HEK293 (cell line): ENCODE results near the gene MTA1.

Source experiments
- CTCF ChIA-PET: fragments of 350-600 bp; formaldehyde crosslinking; extraction: SDS; loops from one replicate; lab custom pipeline; 2021; ENCODE audit warnings: antibody characterized with exemption; lab: Yijun Ruan, JAX
- POLR2A ChIA-PET: fragments of 300-600 bp; formaldehyde crosslinking; extraction: SDS; loops from one replicate; lab custom pipeline; 2020; ENCODE audit warnings: antibody characterized with exemption, inconsistent platforms; lab: Yijun Ruan, JAX
- H3K27ac ChIP-seq: fragments of 200-500 bp; sonication (Bioruptor generic); 2 replicates; pipeline ENCODE4 v1.5.1; 2014; ENCODE audit warnings: low read depth, low read length, control low read depth, inconsistent platforms; ENCODE audit errors: extremely low read depth
- H3K36me3 ChIP-seq, 2 experiments: fragments of 200-500 bp in 1 of 2; sonication (Bioruptor generic) in 1 of 2; 1 replicate in 1 of 2; 2 replicates in 1 of 2; pipeline ENCODE4 v1.5.1; 2014 to 2017; ENCODE audit warnings: inconsistent platforms in 2 of 2, low read length in 2 of 2; ENCODE audit not compliant: control insufficient read depth in 2 of 2, insufficient read depth in 1 of 2
- H3K4me1 ChIP-seq: fragments of 200-500 bp; sonication (Bioruptor generic); 2 replicates; pipeline ENCODE4 v1.5.1; 2014; ENCODE audit warnings: mild to moderate bottlenecking, low read length, inconsistent platforms; ENCODE audit not compliant: control insufficient read depth, insufficient read depth
- H3K4me3 ChIP-seq: 2 replicates; pipeline ENCODE4 v1.5.1; 2011; ENCODE audit warnings: low read depth, mild to moderate bottlenecking, control low read depth, low read length, moderate library complexity
- H3K9me3 ChIP-seq: fragments of 200-500 bp; sonication (Bioruptor generic); 2 replicates; pipeline ENCODE4 v1.5.1; 2014; ENCODE audit warnings: low read depth, low read length, inconsistent platforms; ENCODE audit not compliant: control insufficient read depth, insufficient read depth
- EGR2 ChIP-seq: fragments of 450-650 bp; formaldehyde crosslinking; IDR thresholded peaks from 2 replicates; pipeline ENCODE4 v1.5.1; 2016; ENCODE audit warnings: low read depth, missing biosample characterization, missing genetic modification characterization
- GLI4 ChIP-seq: fragments of 450-650 bp; formaldehyde crosslinking; IDR thresholded peaks from 2 replicates; pipeline ENCODE4 v1.5.1; 2016; ENCODE audit warnings: missing biosample characterization, missing genetic modification characterization
- GLIS1 ChIP-seq: fragments of 450-650 bp; formaldehyde crosslinking; IDR thresholded peaks from 2 replicates; pipeline ENCODE4 v1.5.1; 2016; ENCODE audit warnings: missing biosample characterization, missing genetic modification characterization
- GLIS2 ChIP-seq: fragments of 450-650 bp; formaldehyde crosslinking; IDR thresholded peaks from 2 replicates; pipeline ENCODE4 v1.5.1; 2016; ENCODE audit warnings: missing biosample characterization, missing genetic modification characterization
- KLF8 ChIP-seq: fragments of 450-650 bp; formaldehyde crosslinking; IDR thresholded peaks from 2 replicates; pipeline ENCODE4 v1.5.1; 2016; ENCODE audit warnings: missing biosample characterization, missing genetic modification characterization
- SCRT1 ChIP-seq: fragments of 450-650 bp; formaldehyde crosslinking; IDR thresholded peaks from 2 replicates; pipeline ENCODE4 v1.5.1; 2016; ENCODE audit warnings: missing biosample characterization, missing genetic modification characterization, borderline replicate concordance
- ZBTB7A ChIP-seq: fragments of 450-650 bp; formaldehyde crosslinking; IDR thresholded peaks from 2 replicates; pipeline ENCODE4 v1.5.1; 2016; ENCODE audit warnings: low read depth, missing biosample characterization, missing genetic modification characterization
- ZEB2 ChIP-seq: fragments of 450-650 bp; formaldehyde crosslinking; IDR thresholded peaks from 2 replicates; pipeline ENCODE4 v1.5.1; 2016; ENCODE audit warnings: missing biosample characterization, missing genetic modification characterization
- ZFHX2 ChIP-seq: fragments of 450-650 bp; formaldehyde crosslinking; conservative IDR thresholded peaks from 2 replicates; pipeline ENCODE4 v1.5.1; 2016; ENCODE audit warnings: missing biosample characterization, missing genetic modification characterization
- ZFP37 ChIP-seq: fragments of 450-650 bp; formaldehyde crosslinking; IDR thresholded peaks from 2 replicates; pipeline ENCODE4 v1.5.1; 2016; ENCODE audit warnings: missing biosample characterization, missing genetic modification characterization
- ZIC2 ChIP-seq: fragments of 450-650 bp; formaldehyde crosslinking; IDR thresholded peaks from 2 replicates; pipeline ENCODE4 v1.5.1; 2016; ENCODE audit warnings: missing biosample characterization, missing genetic modification characterization
- ZNF146 ChIP-seq: fragments of 450-650 bp; formaldehyde crosslinking; IDR thresholded peaks from 2 replicates; pipeline ENCODE4 v1.5.1; 2016; ENCODE audit warnings: missing biosample characterization, missing genetic modification characterization
- ZNF223 ChIP-seq: fragments of 450-650 bp; formaldehyde crosslinking; IDR thresholded peaks from 2 replicates; pipeline ENCODE4 v1.5.1; 2016; ENCODE audit warnings: missing biosample characterization, missing genetic modification characterization
- ZNF302 ChIP-seq: fragments of 450-650 bp; formaldehyde crosslinking; IDR thresholded peaks from 2 replicates; pipeline ENCODE4 v1.5.1; 2016; ENCODE audit warnings: missing biosample characterization, missing genetic modification characterization, low read depth
- ZNF510 ChIP-seq: fragments of 450-650 bp; formaldehyde crosslinking; IDR thresholded peaks from 2 replicates; pipeline ENCODE4 v1.5.1; 2018; ENCODE audit warnings: mild to moderate bottlenecking, missing genetic modification characterization, missing biosample characterization; ENCODE audit not compliant: insufficient replicate concordance
- ZNF521 ChIP-seq: fragments of 450-650 bp; formaldehyde crosslinking; IDR thresholded peaks from 2 replicates; pipeline ENCODE4 v1.5.1; 2017; ENCODE audit warnings: missing biosample characterization, mild to moderate bottlenecking, missing genetic modification characterization
- ZNF560 ChIP-seq: fragments of 450-650 bp; formaldehyde crosslinking; IDR thresholded peaks from 2 replicates; pipeline ENCODE4 v1.5.1; 2017; ENCODE audit warnings: missing biosample characterization, missing genetic modification characterization, borderline replicate concordance
- ZNF776 ChIP-seq: fragments of 450-650 bp; formaldehyde crosslinking; IDR thresholded peaks from 2 replicates; pipeline ENCODE4 v1.5.0; 2017; ENCODE audit warnings: missing biosample characterization, missing genetic modification characterization, borderline replicate concordance
- ZSCAN16 ChIP-seq: fragments of 450-650 bp; formaldehyde crosslinking; IDR thresholded peaks from 2 replicates; pipeline ENCODE4 v1.5.1; 2016; ENCODE audit warnings: missing biosample characterization, missing genetic modification characterization
- TF ChIP-seq, protein P1 (sequence below): fragments of 450-650 bp; formaldehyde crosslinking; IDR thresholded peaks from 2 replicates; pipeline ENCODE4 v1.5.1; 2016; ENCODE audit warnings: missing biosample characterization, missing genetic modification characterization
- TF ChIP-seq, protein P2 (sequence below): fragments of 450-650 bp; formaldehyde crosslinking; IDR thresholded peaks from 2 replicates; pipeline ENCODE4 v1.5.1; 2016; ENCODE audit warnings: missing biosample characterization, missing genetic modification characterization, borderline replicate concordance
- TF ChIP-seq, protein P3 (sequence below): fragments of 450-650 bp; formaldehyde crosslinking; IDR thresholded peaks from 2 replicates; pipeline ENCODE4 v1.5.1; 2016; ENCODE audit warnings: missing biosample characterization, missing genetic modification characterization

The MTA1 gene

DNA sequence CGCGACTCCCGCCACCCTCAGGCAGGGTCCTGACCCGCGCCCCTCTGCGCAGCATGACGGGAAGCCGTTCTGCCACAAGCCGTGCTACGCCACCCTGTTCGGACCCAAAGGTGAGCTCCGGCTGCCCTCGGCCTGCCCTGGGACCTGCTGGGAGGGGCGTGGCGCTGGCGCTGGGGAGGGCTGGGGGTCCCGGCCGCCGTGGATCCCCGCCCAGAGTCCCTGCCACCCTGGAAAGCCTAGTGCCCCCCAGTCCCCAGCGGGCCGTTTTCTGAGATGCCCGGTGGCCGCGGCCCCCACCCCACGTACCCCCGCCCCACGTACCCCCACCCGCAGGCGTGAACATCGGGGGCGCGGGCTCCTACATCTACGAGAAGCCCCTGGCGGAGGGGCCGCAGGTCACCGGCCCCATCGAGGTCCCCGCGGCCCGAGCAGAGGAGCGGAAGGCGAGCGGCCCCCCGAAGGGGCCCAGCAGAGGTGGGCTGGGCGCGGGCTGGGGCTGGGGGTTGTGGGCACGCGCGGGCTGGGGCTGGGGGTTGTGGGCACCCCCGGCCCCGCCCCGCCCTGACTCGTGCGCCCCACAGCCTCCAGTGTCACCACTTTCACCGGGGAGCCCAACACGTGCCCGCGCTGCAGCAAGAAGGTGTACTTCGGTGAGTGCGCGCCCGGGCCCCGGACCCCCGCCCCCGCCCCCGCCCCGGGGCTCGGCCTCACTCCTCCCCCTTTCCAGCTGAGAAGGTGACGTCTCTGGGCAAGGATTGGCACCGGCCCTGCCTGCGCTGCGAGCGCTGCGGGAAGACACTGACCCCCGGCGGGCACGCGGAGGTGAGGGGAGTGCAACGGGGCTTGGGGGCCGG is 59.0 kb downstream of the MTA1 start:
- ChIA-PET POLR2A (interaction anchor here (1.0 kb wide), 1 partner anchor 14 kb away, joined by 3 read pairs; no protein-coding TSS in a partner anchor), CTCF (interaction anchor here (1.2 kb wide), 1 partner anchor 12 kb away, joined by 3 read pairs; no protein-coding TSS in a partner anchor)
- Histone ChIP-seq H3K4me1 (peaks cover 7% of the 10 kb centered on the region), H3K9me3 (no peaks in the 10 kb centered on the region), H3K4me3 (no peak overlapping the region), H3K27ac (no peak overlapping the region), H3K36me3 (no peaks in the 10 kb centered on the region)
- TF ChIP-seq ZNF223, result no peak
- TF ChIP-seq ZSCAN16, result no peak
- no peak for TF ChIP-seq ZNF146
- no peak for TF ChIP-seq KLF8 (tag by site-specific recombination)
- no peak for TF ChIP-seq ZEB2 (tag by site-specific recombination)
- TF ChIP-seq, protein P1, sequence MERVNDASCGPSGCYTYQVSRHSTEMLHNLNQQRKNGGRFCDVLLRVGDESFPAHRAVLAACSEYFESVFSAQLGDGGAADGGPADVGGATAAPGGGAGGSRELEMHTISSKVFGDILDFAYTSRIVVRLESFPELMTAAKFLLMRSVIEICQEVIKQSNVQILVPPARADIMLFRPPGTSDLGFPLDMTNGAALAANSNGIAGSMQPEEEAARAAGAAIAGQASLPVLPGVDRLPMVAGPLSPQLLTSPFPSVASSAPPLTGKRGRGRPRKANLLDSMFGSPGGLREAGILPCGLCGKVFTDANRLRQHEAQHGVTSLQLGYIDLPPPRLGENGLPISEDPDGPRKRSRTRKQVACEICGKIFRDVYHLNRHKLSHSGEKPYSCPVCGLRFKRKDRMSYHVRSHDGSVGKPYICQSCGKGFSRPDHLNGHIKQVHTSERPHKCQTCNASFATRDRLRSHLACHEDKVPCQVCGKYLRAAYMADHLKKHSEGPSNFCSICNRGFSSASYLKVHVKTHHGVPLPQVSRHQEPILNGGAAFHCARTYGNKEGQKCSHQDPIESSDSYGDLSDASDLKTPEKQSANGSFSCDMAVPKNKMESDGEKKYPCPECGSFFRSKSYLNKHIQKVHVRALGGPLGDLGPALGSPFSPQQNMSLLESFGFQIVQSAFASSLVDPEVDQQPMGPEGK, result peak; percentile 7; the same call in 1 of the 2 replicates

DNA sequence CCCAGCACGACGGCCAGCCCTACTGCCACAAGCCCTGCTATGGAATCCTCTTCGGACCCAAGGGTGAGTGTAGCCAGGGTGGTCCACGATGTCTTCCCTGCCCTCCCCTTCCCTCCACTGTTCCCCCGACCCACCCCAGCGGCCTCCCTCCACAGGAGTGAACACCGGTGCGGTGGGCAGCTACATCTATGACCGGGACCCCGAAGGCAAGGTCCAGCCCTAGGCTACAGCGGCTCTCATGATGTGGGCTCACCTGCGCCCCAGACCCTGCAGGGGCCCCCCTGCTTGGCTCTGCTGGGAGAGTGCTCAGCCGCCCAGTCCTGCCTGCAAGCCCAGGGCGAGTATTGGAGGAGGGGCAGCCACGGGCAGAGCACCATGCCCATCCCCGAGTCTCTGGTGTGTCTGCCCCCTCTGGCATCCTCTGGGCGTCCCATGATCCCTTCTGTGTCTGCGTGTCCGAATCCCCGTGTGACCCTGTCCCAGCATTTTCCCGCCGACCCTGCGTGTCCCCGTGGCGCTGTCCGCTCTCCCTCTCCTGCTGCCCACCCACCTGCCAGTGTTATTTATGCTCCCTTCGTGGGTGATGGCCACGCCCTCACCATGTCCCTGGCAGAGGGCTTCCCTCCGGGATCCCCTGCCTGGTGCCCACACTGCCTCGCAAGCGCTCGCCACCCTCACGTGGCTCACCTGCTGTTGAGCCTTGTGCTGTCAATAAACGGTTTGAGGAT is 60.0 kb downstream of the MTA1 start:
- H3K9me3 ChIP-seq, result no peaks in the 10 kb centered on the region
- H3K27ac ChIP-seq, result no peak overlapping the region
- CTCF ChIA-PET, result interaction anchor here (1.0 to 2.9 kb wide), 2 partner anchors 10 to 52 kb away, joined by 4 to 31 read pairs; no protein-coding TSS in a partner anchor
- peaks cover 5% of the 10 kb centered on the region for H3K4me1 ChIP-seq
- H3K4me3 ChIP-seq, result no peak overlapping the region
- POLR2A ChIA-PET, result interaction anchor here (1.3 kb wide), 1 partner anchor 8 kb away, joined by 5 read pairs; no protein-coding TSS in a partner anchor
- H3K36me3 ChIP-seq, result no peaks in the 10 kb centered on the region
- TF ChIP-seq ZFHX2, result peak; percentile 86
- TF ChIP-seq, protein P2, sequence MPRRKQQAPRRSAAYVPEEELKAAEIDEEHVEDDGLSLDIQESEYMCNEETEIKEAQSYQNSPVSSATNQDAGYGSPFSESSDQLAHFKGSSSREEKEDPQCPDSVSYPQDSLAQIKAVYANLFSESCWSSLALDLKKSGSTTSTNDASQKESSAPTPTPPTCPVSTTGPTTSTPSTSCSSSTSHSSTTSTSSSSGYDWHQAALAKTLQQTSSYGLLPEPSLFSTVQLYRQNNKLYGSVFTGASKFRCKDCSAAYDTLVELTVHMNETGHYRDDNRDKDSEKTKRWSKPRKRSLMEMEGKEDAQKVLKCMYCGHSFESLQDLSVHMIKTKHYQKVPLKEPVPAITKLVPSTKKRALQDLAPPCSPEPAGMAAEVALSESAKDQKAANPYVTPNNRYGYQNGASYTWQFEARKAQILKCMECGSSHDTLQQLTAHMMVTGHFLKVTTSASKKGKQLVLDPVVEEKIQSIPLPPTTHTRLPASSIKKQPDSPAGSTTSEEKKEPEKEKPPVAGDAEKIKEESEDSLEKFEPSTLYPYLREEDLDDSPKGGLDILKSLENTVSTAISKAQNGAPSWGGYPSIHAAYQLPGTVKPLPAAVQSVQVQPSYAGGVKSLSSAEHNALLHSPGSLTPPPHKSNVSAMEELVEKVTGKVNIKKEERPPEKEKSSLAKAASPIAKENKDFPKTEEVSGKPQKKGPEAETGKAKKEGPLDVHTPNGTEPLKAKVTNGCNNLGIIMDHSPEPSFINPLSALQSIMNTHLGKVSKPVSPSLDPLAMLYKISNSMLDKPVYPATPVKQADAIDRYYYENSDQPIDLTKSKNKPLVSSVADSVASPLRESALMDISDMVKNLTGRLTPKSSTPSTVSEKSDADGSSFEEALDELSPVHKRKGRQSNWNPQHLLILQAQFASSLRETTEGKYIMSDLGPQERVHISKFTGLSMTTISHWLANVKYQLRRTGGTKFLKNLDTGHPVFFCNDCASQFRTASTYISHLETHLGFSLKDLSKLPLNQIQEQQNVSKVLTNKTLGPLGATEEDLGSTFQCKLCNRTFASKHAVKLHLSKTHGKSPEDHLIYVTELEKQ (tag by site-specific recombination), result no peak
- TF ChIP-seq GLIS2 (tag by site-specific recombination), result peak; percentile 67
- peak; percentile 79 for TF ChIP-seq GLIS1 (tag by site-specific recombination)
- no peak for TF ChIP-seq SCRT1 (tag by site-specific recombination)
- TF ChIP-seq ZIC2 (tag by site-specific recombination), result peak; percentile 40; the same call in 1 of the 2 replicates
- no peak for TF ChIP-seq ZNF521 (tag by site-specific recombination)
- TF ChIP-seq ZFP37, result no peak
- peak; percentile 65 for TF ChIP-seq EGR2 (tag by site-specific recombination)
- TF ChIP-seq ZBTB7A (tag by site-specific recombination), result 0 out of 2 replicates have a peak, but pooled peaks have one; percentile 39
- TF ChIP-seq ZNF776 (tag by site-specific recombination), result no peak
- no peak for TF ChIP-seq ZNF302 (tag by site-specific recombination)
- peak; percentile 86 for TF ChIP-seq KLF8 (tag by site-specific recombination)
- TF ChIP-seq ZNF510, result no peak
- no peak for TF ChIP-seq GLI4 (tag by site-specific recombination)
- no peak for TF ChIP-seq ZNF560 (tag by site-specific recombination)
- TF ChIP-seq, protein P3, sequence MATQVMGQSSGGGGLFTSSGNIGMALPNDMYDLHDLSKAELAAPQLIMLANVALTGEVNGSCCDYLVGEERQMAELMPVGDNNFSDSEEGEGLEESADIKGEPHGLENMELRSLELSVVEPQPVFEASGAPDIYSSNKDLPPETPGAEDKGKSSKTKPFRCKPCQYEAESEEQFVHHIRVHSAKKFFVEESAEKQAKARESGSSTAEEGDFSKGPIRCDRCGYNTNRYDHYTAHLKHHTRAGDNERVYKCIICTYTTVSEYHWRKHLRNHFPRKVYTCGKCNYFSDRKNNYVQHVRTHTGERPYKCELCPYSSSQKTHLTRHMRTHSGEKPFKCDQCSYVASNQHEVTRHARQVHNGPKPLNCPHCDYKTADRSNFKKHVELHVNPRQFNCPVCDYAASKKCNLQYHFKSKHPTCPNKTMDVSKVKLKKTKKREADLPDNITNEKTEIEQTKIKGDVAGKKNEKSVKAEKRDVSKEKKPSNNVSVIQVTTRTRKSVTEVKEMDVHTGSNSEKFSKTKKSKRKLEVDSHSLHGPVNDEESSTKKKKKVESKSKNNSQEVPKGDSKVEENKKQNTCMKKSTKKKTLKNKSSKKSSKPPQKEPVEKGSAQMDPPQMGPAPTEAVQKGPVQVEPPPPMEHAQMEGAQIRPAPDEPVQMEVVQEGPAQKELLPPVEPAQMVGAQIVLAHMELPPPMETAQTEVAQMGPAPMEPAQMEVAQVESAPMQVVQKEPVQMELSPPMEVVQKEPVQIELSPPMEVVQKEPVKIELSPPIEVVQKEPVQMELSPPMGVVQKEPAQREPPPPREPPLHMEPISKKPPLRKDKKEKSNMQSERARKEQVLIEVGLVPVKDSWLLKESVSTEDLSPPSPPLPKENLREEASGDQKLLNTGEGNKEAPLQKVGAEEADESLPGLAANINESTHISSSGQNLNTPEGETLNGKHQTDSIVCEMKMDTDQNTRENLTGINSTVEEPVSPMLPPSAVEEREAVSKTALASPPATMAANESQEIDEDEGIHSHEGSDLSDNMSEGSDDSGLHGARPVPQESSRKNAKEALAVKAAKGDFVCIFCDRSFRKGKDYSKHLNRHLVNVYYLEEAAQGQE (tag by site-specific recombination), result peak; percentile 66; the same call in 1 of the 2 replicates
